ENCODE data around the gene NTS.

Gene NTS, protein sequence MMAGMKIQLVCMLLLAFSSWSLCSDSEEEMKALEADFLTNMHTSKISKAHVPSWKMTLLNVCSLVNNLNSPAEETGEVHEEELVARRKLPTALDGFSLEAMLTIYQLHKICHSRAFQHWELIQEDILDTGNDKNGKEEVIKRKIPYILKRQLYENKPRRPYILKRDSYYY

GRCh38 chr12:85874031-85874461, at the start of gene NTS:
TSS of gene NTS (plus strand) at chr12:85874295. CDS start at chr12:85874404, 109 bp downstream.
- TF ChIP-seq, protein P1, sequence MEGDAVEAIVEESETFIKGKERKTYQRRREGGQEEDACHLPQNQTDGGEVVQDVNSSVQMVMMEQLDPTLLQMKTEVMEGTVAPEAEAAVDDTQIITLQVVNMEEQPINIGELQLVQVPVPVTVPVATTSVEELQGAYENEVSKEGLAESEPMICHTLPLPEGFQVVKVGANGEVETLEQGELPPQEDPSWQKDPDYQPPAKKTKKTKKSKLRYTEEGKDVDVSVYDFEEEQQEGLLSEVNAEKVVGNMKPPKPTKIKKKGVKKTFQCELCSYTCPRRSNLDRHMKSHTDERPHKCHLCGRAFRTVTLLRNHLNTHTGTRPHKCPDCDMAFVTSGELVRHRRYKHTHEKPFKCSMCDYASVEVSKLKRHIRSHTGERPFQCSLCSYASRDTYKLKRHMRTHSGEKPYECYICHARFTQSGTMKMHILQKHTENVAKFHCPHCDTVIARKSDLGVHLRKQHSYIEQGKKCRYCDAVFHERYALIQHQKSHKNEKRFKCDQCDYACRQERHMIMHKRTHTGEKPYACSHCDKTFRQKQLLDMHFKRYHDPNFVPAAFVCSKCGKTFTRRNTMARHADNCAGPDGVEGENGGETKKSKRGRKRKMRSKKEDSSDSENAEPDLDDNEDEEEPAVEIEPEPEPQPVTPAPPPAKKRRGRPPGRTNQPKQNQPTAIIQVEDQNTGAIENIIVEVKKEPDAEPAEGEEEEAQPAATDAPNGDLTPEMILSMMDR (conservative IDR thresholded peaks at IDR 0.05), result no peak
- no peak within 1 kb of the TSS for H3K27ac ChIP-seq

GRCh38 chr12:85825746-85826145, 48.3 kb upstream of the NTS start:
- no peak overlapping the region for H3K27ac ChIP-seq
- TF ChIP-seq, protein P1 (conservative IDR thresholded peaks at IDR 0.05), result no peak

DNA sequence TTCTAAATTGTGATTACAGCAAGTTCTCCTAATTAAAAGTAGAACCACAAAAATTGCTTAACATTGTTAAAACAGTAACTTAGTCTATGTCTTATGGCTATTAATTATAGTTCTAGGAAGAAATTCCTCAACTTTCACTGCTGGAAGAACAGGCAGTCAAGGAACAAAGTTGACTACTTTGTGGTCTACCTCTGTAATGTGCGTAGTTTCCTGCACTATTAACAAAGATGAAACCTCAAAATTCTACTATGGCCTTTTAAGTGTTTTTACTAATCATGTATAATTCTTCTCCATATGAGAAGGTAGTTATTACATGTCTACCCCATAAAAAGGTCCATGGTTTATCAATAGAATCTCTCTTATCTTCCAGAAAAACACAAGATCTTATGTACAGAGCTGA, 45.5 kb upstream of the NTS start:
- no peak overlapping the region for H3K27ac ChIP-seq
- TF ChIP-seq, protein P1 (conservative IDR thresholded peaks at IDR 0.05), result no peak

DNA sequence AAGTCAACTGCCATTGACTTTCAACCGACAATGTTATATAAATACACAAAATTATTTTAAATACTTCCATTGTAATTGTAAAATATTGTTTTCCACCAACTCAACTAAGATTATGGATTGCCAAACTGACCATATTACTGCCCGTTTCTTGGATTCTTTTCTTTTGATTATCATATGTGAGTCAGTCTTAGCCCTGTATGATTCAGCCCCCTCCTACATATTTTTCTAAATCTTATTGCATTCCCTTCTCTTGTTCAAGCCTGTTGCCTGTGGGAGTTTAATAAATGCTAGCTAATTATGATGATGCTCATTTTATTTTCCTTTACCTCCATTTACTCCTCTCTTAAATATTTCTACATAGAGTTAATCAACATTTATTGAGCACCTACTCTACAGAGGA, 44.7 kb upstream of the NTS start:
- H3K27ac ChIP-seq, result no peak overlapping the region
- TF ChIP-seq, protein P1 (conservative IDR thresholded peaks at IDR 0.05), result no peak

- TF ChIP-seq, protein P1 (conservative IDR thresholded peaks at IDR 0.05), result no peak
- no peak overlapping the region for H3K27ac ChIP-seq
These were observed 42.6 kb upstream of the NTS start for GRCh38 chr12:85831327-85831990.

DNA sequence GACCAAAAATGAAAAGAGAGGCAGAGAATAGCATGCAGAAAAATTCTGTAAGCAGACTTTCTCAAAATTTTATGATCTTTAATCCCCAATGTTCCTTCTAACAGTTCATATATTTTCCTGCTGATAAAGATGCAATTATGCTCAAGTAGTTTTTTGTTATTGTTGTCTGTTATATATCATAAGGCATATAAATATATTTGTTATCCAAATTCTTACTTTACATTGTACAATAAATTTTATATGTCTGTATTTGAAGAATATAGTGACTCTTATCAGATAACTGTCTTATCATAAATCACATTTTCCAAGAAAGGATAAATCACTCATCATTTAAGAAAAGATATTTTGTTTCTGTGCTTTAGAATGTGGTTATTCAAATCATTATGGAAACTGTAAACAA, 40.5 kb upstream of the NTS start:
- TF ChIP-seq, protein P1 (conservative IDR thresholded peaks at IDR 0.05), result no peak
- H3K27ac ChIP-seq, result no peak overlapping the region

- no peak overlapping the region for H3K27ac ChIP-seq
- TF ChIP-seq, protein P1 (conservative IDR thresholded peaks at IDR 0.05), result no peak
These were observed 39.7 kb upstream of the NTS start for GRCh38 chr12:85834378-85834777.

Data from VCaP (cell line).